Activated naive CD8-positive, alpha-beta T cell (primary cell): ENCODE results near the gene CAMTA1.

Experiments
- H3K27ac Mint-ChIP-seq: one replicate; pipeline ENCODE4 v1.8.0; 2021; ENCODE audit warnings: mixed read lengths
- H3K27me3 Mint-ChIP-seq: one replicate; pipeline ENCODE4 v1.8.0; 2021; ENCODE audit warnings: mixed read lengths
- H3K36me3 Mint-ChIP-seq: one replicate; pipeline ENCODE4 v1.8.0; 2021; ENCODE audit warnings: mixed read lengths
- H3K4me1 Mint-ChIP-seq: one replicate; pipeline ENCODE4 v1.8.0; 2021; ENCODE audit warnings: low read depth, mixed read lengths
- H3K4me3 Mint-ChIP-seq: one replicate; pipeline ENCODE4 v1.8.0; 2021; ENCODE audit warnings: mild to moderate bottlenecking, mixed read lengths
- H3K9me3 Mint-ChIP-seq: one replicate; pipeline ENCODE4 v1.8.0; 2021; ENCODE audit warnings: low read depth, mixed read lengths

The CAMTA1 gene

DNA sequence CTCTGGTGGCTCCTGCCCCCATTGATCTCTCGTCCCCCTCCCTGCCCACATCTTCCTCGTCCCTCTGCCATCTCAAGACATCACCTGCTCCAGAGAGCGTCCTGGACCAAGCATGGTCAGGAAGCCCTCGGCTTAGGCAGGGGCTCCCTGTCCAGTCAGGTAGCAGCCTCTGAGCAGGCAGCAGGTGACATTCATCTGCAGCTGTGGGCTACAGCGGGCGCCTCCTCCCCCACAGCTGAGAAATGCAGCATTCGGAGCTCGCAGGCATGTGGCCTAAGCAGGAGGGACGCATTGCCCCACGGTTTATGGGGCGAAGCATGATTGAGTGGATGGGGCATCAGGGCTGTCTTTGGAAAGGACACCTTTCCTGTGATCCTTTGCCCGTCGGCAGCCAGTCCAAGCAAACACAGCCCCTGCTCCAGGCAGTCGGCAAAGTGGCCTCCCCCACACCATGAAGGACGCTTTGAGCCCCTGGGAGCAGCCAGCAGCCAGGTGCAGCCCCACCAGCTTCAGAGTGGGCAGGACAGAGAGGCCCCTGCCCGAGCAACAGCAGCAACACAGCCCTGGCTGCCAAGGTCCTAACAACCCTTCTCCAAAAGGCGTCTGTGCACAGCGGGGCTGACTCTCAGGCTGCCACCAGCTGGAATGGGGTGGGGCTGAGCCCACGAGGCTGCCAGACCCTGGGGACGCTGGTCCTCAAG, 751.8 kb downstream of the CAMTA1 start:
- H3K36me3 Mint-ChIP-seq: no peaks in the 10 kb centered on the region
- H3K27me3 Mint-ChIP-seq: peaks cover 3% of the 10 kb centered on the region
- no peaks in the 10 kb centered on the region for H3K9me3 Mint-ChIP-seq
- no peak overlapping the region for H3K27ac Mint-ChIP-seq
- H3K4me1 Mint-ChIP-seq: no peaks in the 10 kb centered on the region
- no peak overlapping the region for H3K4me3 Mint-ChIP-seq

DNA sequence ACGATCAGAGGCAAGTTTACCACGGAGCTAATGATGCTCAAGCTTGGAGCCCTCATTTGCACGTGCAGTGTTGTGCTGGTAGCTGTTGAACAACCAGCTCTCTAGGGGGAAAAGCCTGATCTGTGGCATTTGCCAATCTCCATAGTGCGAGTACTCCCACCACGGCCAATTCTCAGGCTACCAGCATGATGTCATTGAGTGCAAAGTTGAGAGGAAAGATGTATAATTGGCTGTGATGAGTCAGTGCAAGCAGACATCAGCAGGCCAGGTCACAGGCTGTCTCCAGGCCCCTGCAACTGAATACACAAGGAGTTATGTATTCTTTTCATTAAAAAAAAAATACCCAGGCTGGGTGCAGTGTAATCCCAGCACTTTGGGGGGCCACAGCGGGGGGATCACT, 752.8 kb downstream of the CAMTA1 start:
- Mint-ChIP-seq H3K27me3 (peaks cover 3% of the 10 kb centered on the region), H3K4me3 (no peak overlapping the region), H3K9me3 (no peaks in the 10 kb centered on the region), H3K4me1 (no peaks in the 10 kb centered on the region), H3K36me3 (no peaks in the 10 kb centered on the region), H3K27ac (no peak overlapping the region)

DNA sequence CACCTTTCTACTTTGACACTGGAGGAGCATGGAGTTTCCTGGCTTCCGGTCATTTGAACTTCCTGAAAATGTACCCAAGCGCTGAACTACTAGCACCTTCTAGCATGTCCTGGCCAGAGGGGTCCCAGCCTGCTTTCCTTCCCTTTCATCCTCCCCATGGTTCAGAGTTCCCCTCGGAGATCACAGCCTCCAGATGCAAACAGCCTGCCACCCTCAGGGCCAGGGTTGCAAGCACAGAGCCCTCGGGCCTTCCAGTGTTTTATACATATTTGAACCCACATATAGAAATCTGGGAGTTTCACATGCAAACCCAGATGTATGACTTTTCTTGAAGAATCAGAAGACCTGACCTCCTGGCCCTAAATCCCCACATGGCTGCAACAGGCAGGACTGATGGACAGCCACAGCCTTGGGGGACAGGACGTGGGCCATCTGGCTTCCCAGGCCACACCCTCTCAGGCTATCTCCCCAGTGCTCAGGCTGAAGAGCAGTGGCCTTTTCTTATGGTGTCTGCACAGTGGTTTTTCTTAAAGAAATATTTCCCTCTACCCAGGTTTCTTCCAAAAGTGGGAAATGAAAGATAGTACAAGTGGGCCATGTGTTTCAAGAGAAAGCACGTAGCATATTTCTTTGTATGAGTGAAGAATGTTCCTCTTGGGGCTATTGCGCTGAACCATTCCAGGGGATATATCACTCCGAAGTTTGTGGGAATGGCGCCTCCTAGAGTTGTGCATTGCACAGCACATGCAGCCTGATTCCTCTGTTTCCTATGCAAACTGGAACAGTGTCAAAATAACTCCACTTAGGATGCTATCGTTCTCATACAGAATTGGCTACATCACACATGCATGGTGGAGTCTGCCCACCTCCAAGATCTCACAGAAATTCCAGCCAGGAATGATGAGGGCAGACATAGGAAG, 753.9 kb downstream of the CAMTA1 start:
- Mint-ChIP-seq H3K27me3 (peaks cover 3% of the 10 kb centered on the region), H3K4me1 (no peaks in the 10 kb centered on the region), H3K36me3 (no peaks in the 10 kb centered on the region), H3K9me3 (no peaks in the 10 kb centered on the region), H3K4me3 (no peak overlapping the region), H3K27ac (no peak overlapping the region)

DNA sequence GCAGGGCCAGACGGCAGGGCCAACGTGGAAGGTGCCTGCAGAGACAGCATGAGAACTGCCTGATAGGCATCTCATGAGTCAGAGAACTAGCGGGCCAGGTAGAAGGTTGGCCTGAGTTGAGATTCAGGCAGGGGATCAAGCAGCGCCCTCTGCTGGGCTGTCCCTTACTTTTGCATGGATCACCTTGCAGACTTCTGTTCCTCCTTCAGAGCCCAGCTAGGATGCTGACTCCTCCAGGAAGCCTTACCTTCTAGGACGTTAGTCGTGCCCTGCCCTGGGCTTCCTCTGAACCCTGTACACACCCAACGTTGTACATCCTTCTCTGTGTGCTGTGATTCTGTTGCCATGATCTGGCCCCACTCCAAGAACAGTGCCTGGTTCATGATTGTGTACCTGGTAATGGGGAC, 754.5 kb downstream of the CAMTA1 start:
- H3K9me3 Mint-ChIP-seq: no peaks in the 10 kb centered on the region
- H3K36me3 Mint-ChIP-seq: no peaks in the 10 kb centered on the region
- H3K4me1 Mint-ChIP-seq: no peaks in the 10 kb centered on the region
- H3K27me3 Mint-ChIP-seq: peaks cover 3% of the 10 kb centered on the region
- H3K4me3 Mint-ChIP-seq: no peak overlapping the region
- H3K27ac Mint-ChIP-seq: no peak overlapping the region

DNA sequence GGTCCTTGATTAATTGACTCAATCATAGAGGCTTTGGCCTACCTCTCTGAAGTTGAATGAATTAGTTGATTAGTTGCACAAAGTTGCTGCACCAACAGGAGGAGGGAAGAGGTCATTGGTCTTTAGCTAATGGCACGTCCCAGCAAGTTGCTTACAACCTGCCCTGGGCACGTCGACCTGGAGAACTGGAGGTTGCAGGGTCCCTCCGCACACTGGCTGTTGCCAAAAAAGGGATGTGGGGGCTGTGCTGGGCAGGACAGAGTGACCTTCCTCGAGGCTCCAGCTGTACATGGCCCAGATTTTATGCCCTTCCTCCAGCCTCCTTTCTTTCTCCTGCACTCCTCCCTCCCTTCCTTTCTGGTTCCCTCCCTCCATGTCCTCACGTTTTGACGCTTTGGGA, 755.6 kb downstream of the CAMTA1 start:
- H3K9me3 Mint-ChIP-seq: no peaks in the 10 kb centered on the region
- no peaks in the 10 kb centered on the region for H3K4me1 Mint-ChIP-seq
- H3K27ac Mint-ChIP-seq: no peak overlapping the region
- no peak overlapping the region for H3K4me3 Mint-ChIP-seq
- no peaks in the 10 kb centered on the region for H3K36me3 Mint-ChIP-seq
- peaks cover 4% of the 10 kb centered on the region for H3K27me3 Mint-ChIP-seq

DNA sequence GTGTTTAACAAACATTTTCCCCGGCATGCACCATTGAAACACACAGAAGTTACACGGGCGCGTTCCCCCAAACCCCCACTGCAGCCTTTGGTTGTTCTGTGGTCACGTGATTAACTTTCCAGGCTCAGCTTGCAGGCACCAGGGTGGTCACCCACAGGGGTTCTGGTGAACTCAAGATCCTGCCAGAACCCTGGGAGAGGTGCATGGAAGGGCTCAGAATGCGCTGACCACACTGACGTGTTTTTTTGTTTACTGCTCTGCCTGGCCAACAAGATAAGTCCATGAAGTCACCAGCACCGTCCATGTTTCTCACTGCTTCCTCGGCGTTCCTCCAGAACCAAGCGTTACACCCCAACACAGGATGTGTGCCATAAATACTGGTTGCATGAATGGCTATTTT, 756.4 kb downstream of the CAMTA1 start:
- Mint-ChIP-seq H3K9me3 (no peaks in the 10 kb centered on the region), H3K4me3 (no peak overlapping the region), H3K27ac (no peak overlapping the region), H3K27me3 (peaks cover 4% of the 10 kb centered on the region), H3K4me1 (no peaks in the 10 kb centered on the region), H3K36me3 (no peaks in the 10 kb centered on the region)

DNA sequence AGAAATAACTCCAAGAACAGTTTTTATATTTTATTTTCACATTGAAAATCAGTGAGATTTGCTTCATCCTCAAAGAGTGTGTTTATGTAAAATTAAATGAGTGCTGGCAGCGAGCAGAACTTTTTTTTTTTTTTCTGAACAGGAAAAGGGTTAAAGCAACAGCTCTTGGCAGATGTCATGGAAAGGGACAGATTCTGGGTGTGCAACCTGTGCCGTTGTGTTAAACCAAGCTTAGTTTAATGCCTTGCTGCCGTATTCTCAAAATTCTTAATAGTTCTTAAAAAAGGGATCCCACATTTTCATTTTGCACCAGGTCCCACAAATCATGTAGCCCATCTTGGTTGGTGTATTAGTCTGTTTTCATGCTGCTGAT, 758.5 kb downstream of the CAMTA1 start:
- H3K4me1 Mint-ChIP-seq: no peaks in the 10 kb centered on the region
- no peak overlapping the region for H3K4me3 Mint-ChIP-seq
- no peak overlapping the region for H3K27ac Mint-ChIP-seq
- H3K27me3 Mint-ChIP-seq: peaks cover 7% of the 10 kb centered on the region
- H3K9me3 Mint-ChIP-seq: no peaks in the 10 kb centered on the region
- H3K36me3 Mint-ChIP-seq: no peaks in the 10 kb centered on the region

DNA sequence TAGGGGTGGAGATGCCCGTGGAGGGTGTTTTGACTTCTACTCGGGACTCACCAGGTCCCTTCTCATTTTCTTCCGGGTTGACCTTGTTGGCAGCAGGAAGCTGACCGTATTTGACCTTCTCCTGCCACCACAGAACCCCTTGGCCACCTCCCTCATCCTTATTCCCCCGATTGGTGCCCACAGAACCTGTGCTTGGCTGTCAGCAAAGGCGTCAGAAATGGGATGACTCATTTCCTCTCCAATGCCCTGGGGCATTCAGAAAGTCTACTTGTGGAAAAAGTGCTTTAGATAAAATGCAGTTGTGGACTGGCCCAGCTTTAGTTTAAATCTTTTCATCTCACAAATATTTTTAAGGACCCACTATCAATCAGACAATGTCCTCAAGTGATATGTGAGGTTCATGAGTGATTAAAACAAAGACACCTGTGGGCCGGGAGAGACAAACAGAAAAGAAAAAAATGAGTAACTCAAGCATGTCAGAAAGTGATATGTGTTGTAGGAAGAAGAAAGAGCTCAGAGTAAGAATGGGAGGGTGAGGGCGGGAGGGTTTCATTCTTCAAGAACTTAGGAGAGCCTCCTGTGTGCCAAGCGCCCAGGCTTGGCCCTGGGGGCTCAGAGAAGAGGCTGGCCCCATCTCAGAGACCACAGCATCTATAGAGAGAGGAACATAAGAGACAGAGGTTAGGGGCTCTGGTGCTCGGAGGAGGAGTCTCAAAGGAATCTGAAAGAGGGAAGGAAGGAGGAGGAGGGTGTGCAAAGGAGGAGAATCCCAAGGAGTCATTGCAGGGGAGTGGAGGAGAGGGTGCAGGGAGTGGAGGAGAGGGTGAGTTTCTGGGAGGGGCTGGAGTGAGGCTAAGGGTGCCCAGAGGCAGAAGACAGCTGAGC, 764.3 kb downstream of the CAMTA1 start:
- H3K36me3 Mint-ChIP-seq: no peaks in the 10 kb centered on the region
- H3K27ac Mint-ChIP-seq: peak overlapping the region; percentile 67
- no peaks in the 10 kb centered on the region for H3K9me3 Mint-ChIP-seq
- no peak overlapping the region for H3K4me3 Mint-ChIP-seq
- H3K4me1 Mint-ChIP-seq: peaks cover 6% of the 10 kb centered on the region
- peaks cover 5% of the 10 kb centered on the region for H3K27me3 Mint-ChIP-seq

DNA sequence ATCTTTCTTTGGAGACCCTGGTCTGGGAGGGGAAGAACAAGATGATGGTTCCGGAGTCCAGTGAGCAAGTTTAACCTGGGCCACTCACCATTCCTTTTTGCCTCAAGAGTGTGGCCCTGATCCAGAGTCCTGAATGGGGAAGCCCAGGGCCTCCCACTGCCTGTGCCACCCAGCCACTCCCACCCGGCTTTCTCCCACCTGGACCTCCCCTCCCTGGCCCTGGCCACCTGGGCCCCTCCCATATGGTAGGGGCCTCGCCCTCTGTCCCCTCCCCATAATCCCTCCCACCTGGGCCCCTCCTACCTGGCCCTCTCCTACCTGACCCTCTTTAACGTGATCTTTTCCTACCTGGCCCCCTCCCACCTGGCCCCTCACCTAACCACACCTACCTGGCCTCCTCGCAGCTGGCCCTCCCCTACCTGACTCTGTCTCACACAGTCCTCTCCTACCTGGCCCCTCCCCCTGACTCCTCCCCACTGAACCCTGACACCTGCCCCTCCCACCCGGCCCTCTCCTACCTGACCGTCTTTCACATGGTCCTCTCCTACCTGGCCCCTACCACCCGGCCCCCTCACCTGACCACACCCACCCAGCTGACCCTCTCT, 765.1 kb downstream of the CAMTA1 start:
- peaks cover 3% of the 10 kb centered on the region for H3K27me3 Mint-ChIP-seq
- H3K27ac Mint-ChIP-seq: no peak overlapping the region
- H3K4me1 Mint-ChIP-seq: peaks cover 6% of the 10 kb centered on the region
- no peaks in the 10 kb centered on the region for H3K36me3 Mint-ChIP-seq
- H3K4me3 Mint-ChIP-seq: no peak overlapping the region
- no peaks in the 10 kb centered on the region for H3K9me3 Mint-ChIP-seq

DNA sequence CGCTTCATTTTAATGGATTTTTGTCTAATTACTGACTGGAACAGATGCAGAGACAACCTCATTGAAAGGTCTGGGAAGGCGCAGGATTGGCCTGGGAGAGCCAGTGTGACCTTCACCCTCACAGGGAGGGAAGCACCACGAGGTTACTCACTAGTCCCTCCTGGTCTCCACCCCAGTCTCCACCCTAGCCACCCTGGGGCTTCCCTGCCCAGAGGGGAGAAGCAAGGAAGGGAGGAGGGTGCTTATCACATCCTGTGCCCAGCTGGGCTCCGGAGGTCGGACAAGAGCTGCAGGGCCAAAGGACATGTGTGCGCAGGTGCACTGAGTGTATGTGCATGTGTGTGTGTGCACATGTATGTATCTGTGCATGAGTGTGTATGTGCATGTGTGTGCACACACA, 765.7 kb downstream of the CAMTA1 start:
- Mint-ChIP-seq H3K4me3 (no peak overlapping the region), H3K9me3 (no peaks in the 10 kb centered on the region), H3K27ac (no peak overlapping the region), H3K36me3 (no peaks in the 10 kb centered on the region), H3K4me1 (peaks cover 6% of the 10 kb centered on the region), H3K27me3 (peaks cover 3% of the 10 kb centered on the region)

DNA sequence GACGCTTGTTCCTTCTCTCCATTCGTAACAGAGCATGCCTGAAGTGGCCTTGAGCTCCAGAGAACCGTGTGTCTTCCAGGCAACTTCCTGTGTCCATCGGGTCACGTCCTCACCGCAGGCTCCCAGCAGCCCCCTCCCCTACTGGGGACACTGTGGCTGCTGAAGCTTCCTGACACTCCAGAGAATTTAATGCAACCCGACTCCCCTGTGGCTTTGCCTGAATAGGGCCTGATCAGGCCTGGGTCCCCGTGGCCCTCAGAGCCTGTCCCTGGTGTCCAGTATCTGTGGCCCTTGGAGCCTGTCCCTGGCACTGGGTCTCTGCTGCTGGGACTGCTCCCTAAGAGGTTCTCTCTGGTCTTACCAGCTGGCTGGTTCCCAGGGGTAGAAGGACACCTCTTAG, 766.2 kb downstream of the CAMTA1 start:
- no peak overlapping the region for H3K27ac Mint-ChIP-seq
- H3K9me3 Mint-ChIP-seq: no peaks in the 10 kb centered on the region
- H3K4me3 Mint-ChIP-seq: no peak overlapping the region

DNA sequence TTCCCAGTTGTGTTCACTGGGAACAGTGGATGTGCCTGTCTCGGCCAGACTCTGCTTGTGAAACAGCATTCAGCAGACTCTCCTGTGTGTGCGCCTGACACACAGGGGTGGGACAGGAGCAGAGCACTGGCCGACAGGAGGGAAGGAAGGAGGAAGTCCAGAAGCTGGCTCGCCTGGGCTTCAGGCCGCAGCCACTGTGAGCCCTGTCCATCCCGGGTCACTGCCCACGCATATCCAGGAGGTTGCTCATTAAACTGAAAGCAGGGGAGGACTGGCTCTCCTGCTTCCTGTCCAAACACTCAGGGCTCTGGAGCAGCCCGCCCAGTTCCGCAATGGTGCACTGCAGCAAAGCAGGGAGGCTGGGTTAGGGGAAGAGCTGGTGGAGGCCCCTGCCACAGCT, 767.1 kb downstream of the CAMTA1 start:
- no peak overlapping the region for H3K27ac Mint-ChIP-seq
- no peaks in the 10 kb centered on the region for H3K9me3 Mint-ChIP-seq
- H3K36me3 Mint-ChIP-seq: no peaks in the 10 kb centered on the region
- peaks cover 6% of the 10 kb centered on the region for H3K4me1 Mint-ChIP-seq
- no peak overlapping the region for H3K4me3 Mint-ChIP-seq
- peaks cover 3% of the 10 kb centered on the region for H3K27me3 Mint-ChIP-seq

More for the DNA sequence above, 766.2 kb downstream of the CAMTA1 start:
- peaks cover 3% of the 10 kb centered on the region for H3K27me3 Mint-ChIP-seq
- peaks cover 6% of the 10 kb centered on the region for H3K4me1 Mint-ChIP-seq
- no peaks in the 10 kb centered on the region for H3K36me3 Mint-ChIP-seq

DNA sequence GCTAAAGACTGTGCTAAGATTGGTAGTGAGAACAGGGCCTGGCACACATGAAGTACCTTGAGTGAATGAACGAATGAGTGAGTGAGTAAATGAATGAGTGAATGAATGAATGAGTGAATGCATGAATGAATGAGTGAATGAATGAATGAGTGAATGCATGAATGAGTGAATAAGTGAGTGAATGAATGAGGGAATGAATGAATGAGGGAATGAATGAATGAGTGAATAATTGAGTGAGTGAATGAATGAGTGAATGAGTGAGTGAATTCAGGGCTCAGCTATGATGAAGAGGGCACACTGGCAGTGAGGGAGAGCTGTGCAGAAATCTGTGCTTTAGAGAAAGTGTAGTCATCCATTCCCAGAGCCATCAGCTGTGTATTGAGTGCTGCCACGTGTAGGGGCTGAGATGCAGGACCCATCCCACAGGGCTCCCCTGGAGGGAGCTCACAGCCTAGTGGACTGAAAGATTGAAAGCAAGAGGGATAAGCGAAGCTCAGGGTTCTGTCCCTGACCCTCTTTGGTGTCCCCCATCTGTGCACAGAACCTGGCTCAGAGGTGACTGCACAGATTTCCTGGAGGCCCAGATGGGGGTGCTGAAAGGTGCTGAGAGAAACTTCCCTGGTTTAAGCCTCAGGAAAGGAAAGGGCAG, 767.9 kb downstream of the CAMTA1 start:
- Mint-ChIP-seq H3K4me3 (no peak overlapping the region), H3K4me1 (peaks cover 6% of the 10 kb centered on the region), H3K36me3 (no peaks in the 10 kb centered on the region), H3K27ac (no peak overlapping the region), H3K27me3 (no peaks in the 10 kb centered on the region), H3K9me3 (no peaks in the 10 kb centered on the region)
